ENCODE data around the gene ZBTB46. TPM values are rescaled to one million over a fixed set of nuclear protein-coding genes. Genes with fewer than 3 reads are reported as not detected.
"Not testable (repeated sequence)": the region's sequence is repeated elsewhere in the genome, so short reads cannot be mapped to it uniquely, and the experiment has no call there.

The ZBTB46 gene, protein sequence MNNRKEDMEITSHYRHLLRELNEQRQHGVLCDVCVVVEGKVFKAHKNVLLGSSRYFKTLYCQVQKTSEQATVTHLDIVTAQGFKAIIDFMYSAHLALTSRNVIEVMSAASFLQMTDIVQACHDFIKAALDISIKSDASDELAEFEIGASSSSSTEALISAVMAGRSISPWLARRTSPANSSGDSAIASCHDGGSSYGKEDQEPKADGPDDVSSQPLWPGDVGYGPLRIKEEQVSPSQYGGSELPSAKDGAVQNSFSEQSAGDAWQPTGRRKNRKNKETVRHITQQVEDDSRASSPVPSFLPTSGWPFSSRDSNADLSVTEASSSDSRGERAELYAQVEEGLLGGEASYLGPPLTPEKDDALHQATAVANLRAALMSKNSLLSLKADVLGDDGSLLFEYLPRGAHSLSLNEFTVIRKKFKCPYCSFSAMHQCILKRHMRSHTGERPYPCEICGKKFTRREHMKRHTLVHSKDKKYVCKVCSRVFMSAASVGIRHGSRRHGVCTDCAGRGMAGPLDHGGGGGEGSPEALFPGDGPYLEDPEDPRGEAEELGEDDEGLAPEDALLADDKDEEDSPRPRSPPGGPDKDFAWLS
- 21.5 TPM for total RNA-seq

DNA sequence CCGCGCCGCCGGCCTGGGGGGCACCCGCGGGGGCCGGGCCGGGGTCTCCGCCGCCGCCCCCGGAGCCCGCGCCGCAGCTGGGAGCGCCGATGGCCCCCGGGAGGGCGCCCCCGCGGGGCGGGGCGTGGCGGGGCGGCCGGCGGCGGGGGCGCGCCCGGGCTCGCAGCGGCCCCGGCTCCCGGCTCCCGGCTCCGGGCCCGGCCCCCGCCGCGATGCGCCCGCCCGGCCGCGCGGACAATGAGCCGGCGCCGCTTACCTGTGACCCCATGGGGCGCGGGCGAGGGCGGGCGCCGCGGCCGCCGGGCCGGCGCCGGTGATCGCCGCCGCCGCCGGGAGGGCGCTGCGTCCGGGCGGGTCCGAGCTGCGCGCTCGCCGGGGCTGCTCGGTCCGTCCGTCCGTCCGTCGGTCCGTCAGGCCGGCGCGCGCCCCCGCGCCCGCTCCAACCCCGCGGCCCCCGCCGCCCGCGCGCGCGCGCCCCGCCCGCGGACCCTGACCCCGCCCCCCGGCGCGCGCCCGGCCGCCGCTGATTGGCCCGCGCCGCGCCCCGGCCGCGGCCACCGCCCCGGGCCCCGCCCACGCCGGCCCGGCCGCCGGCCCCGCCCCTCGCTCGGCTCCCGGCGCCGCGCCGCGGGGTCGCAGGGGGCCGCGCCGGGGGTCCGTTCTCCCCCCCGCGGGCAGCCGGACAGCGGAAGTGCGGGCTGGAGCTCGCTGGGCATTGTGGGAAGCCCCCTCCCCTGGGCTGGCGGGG lies at the start of gene ZBTB46:
TSS of gene ZBTB46 (minus strand) at position 424 of the 748 bp plus-strand sequence. CDS start 40,507 bp downstream, outside the sequence.
- DNase-seq: no peak

DNA sequence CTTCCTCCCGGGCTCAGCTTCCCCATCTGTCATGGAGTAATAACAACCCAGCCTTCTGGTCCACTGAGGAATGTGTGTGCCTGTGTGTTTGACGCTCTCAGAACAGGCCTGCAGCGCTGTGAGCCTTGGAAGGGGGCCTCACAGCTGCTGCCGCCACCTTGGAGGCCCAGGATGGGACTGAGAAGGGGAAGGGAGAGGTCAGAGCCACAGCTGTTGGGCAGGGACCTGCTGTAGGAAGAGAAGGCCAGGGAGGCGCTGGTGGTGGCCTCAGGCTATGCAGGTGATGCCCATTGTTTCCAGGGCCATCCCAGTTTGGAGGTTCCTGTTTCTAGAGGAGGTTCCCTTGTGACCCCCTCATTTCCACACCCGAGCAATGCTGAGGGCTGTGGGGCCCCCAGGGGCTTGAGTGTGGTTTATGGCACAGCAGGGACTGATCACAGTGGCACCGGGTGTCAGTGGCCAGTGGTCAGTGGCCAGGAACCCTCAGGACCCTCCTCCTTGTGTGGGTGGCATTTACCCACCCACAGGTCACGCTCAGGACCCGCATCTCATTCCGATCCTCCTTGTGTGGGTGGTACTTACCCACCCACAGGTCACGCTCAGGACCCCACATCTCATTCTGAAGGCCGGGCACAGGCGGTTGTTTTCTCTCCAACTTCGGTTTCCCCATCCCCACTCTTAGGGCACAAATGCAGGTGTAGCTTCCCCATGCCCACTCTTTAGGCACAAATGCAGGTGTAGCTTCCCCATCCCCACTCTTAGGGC lies 48.0 kb upstream of the ZBTB46 start:
- no peak for DNase-seq

DNA sequence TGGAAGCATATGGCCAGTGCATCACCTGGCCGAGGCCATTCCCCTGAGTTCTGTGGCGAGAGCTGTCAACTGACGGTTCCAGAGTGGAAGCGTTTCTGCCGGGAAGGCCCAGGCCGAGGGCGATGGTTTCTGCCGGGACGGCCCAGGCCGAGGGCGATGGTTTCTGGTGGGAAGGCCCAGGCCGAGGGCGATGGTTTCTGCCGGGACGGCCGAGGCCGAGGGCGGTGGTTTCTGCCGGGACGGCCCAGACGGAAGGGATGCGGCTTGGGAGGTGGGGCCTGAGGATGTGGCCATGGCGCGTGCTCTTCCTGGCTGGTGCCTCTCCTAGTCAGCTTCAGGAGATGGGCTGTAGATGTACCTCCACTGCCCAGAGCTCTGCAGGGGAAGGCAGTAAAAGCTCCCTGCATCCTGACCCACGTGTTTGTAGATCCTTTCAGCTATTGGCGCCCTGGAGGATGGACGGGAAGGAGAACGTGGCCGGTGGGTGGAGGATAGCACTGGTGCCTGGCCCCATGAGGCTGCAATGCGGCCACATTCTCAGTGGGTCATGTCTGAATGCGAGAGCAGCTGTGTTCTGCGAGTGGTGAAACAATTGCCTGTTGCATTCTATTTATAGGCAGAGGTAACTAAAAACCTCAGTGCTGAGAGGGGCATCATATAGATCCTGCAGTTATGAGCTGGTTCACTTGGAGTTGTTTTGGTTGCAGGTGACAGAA lies 46.8 kb upstream of the ZBTB46 start:
- DNase-seq: no peak

DNA sequence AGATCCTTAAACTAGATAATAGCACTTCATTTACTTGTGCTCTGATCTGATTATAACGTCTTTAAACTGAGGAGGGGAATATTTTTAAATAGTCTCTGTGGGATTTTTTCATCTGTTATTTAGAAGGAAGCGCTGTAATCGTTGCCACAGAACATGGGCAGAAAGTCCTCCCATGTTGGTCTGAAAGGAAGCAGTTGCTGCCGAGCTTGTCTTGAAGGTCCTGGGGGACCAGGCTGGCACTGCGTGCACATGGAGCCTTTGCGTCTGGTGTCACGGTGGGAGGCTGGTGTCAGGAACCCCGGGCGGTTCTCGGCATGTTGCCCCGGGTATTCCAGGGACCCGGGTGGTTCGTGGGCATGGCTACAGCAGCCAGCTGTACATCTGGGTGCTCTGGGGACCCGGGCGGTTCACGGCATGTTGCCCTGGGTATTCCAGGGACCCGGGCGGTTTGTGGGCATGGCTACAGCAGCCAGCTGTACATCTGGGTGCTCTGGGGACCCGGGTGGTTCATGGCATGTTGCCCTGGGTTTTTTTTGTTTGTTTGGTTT lies 45.5 kb upstream of the ZBTB46 start:
- no peak for DNase-seq

DNA sequence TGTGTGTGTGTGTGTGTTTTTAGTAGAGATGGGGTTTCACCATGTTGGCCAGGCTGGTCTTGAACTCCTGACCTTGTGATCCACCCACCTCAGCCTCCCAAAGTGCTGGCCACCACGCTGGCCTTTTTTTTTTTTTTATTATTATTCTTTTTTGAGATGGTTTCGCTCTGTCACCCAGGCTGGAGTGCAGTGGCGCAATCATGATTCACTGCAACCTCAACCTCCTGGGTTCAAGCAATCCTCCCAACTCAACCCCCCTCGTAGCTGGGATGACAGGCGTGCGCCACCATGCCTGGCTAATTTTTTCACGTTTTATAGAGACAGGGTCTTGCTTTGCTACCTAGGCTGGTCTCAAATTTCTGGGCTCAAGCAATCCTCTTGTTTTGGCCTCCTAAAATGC lies 43.2 kb upstream of the ZBTB46 start:
- not testable (repeated sequence) for DNase-seq

DNA sequence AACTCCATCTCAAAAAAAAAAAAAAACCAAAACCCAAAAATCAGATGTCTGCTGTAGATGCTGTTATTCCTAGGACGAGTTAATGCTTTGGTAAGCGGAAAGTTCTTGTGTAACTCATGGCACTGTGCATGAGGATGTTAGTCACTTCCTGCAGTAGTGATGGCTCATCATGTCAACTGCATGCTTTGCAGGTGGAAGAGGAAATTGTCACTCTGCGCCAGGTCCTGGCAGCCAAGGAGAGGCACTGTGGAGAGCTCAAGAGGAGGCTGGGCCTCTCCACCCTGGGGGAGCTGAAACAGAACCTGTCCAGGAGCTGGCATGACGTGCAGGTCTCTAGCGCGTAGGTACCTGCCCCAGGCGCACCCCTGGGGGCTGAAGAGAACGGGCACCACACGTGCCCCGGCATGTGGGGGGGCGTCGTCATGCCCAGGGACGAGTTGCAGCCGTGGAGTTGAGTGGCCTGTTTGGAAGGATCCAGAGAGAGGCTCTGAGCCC lies 42.5 kb upstream of the ZBTB46 start:
- DNase-seq: no peak

DNA sequence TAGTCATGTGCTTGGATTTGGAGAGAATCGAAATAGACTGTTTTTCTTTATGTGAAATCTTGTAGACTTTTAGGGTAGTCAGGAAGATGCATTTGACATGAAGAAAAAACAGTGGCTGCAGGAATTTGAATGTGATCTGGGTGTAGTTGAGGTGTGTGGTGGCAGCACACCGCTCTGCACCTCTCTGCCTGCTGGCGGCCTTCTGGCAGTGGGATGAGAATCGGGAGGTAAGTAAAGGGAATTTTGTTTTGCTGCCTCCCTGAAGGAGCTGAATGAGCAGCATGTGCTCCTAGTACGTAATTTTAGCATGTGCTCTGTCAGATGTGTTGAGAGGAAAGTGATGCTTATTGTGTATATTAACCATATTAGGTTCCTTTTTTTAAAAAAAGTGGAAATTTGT lies 37.2 kb upstream of the ZBTB46 start:
- DNase-seq: no peak

DNA sequence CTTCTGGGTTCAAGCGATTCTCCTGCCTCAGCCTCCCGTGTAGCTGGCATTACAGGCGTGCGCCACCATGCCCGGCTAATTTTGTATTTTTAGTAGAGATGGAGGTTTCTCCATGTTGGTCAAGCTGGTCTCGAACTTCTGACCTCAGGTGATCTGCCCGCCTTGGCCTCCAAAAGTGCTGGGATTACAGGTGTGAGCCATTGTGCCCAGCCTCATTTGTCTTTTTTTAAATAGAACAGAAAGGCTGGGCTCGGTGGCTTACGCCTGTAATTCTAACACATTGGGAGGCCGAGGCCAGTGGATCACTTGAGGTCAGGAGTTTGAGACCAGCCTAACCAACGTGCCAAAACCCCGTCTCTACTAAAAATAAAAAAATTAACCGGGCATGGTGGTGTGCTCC lies 36.0 kb upstream of the ZBTB46 start:
- not testable (repeated sequence) for DNase-seq

DNA sequence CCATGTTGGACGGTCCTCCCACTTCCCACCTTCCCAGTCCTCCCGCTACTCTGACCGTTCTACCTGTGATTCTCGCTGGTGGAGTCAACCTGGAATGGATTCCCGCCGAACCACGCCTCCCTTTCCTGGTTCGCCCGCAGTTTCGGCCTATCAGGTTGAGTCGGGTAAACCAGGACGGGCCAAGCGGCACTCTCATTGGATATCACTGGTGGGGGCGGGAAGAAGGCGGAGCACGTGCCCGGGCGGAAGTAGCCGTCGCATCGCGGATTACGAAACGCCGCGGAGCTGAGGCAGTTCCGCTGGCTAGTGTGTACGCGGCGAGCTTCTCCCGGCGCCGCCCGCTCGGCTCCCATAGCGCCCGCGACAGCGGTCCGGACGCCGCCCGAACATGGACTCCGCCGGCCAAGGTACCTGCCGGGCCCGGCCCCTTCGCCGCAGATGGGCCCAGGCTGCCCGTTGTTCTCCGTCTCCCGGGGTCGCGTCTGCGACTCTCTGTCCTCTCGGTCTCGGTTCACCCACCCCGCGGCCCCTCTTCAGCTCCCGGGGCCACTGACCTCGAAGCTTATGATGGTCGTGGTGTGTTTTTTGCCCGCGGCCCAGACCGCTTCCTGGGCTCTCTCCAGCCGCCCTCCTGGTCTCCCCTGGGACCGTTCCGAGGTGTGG lies 34.0 kb upstream of the ZBTB46 start, which contains the start of gene TPD52L2:
TSS of gene TPD52L2 (plus strand) at position 293 of the 663 bp plus-strand sequence. CDS start at position 389, 96 bp downstream.
- peak; percentile 98 for DNase-seq

DNA sequence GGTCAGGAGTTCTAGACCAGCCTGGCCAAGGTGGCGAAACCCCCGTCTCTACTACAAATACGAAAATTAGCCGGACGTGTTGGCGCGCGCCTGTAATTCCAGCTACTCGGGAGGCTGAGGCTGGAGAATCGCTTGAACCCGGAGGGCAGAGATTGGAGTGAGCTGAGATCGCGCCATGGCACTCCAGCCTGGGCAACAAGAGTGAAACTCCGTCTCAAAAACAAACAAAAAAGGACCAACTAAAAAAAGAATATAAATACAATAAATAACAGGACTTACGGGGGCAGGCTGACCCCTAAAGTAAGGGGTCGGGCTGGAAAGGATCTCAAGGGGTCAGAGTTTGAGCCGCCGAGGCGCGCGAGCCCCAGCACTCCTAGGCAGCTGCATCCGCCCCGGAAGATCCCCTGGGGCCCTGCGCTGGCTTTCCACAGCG lies 33.5 kb upstream of the ZBTB46 start:
- DNase-seq: no peak

DNA sequence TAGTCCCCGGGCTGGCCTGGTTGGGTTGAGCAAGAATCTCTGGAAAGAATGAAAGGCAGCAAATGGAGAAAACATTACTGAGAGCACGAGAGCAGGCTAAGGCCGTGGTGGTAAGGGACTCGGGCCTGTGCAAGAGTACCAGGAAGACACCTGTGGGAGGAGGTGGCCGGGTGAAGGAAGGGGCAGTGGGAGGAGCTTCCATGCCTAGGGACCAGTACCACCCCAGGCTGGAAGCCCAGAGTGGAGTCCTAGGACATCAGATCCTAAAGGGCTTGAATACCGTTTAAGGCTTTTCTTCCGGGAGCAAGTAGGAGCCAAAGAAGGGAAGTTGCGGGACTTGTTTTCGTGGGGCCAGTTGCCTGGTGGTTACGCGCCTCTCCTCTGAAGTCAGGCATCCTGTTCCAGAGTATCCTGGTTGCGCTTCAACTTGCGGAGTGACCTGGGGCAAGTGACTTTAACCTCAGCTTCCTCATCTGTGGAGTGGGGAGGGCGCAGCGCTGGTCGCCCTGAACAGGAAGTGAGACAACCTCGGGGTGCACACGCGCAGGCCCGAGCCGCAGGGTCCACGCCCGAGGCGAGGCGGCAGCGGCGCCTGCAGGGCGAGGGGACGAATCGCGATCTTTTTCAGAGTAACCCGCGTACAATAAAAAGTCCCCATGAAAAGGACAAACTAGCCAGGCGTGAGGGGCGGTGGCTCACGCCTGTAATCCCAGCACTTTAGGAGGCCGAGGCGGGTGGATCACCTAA lies 32.9 kb upstream of the ZBTB46 start:
- peak; percentile 53 for DNase-seq

DNA sequence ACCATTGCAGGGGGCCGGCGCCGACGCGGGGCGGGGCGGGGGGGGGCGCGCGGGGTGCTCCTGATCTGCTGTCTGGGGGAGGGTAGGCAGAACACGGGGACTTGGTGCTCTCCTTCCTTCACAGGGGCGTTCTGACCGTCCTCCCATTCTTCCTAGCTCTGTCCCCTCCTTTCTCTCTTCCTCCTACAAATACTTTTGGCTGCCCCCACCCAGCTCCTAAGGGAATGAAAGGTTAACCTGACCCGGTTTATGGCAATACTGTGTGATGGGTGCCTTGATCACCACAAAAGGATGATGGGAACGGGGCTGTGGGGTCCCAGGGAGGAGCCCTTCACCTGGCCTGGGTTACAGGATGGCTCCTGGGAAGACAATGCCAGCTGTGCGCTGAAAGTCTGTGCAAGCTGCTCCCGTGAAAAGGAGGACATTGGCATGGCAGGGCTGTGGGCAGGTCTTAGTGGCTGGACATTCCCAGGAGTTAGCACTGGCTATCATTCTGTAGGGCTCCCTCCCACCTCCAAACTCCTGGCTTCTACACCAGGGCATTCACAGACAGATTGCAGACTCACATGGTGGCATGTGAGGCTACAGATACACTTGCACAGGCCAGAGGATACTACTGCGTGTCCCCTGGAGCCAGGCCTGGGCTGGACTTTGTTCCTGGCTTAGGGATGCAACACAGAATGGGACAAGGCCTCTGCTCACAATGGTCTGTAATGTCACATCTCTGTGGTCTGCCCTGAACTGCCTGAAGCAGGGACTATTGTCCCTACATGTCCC lies 32.1 kb upstream of the ZBTB46 start:
- DNase-seq: no peak

DNA sequence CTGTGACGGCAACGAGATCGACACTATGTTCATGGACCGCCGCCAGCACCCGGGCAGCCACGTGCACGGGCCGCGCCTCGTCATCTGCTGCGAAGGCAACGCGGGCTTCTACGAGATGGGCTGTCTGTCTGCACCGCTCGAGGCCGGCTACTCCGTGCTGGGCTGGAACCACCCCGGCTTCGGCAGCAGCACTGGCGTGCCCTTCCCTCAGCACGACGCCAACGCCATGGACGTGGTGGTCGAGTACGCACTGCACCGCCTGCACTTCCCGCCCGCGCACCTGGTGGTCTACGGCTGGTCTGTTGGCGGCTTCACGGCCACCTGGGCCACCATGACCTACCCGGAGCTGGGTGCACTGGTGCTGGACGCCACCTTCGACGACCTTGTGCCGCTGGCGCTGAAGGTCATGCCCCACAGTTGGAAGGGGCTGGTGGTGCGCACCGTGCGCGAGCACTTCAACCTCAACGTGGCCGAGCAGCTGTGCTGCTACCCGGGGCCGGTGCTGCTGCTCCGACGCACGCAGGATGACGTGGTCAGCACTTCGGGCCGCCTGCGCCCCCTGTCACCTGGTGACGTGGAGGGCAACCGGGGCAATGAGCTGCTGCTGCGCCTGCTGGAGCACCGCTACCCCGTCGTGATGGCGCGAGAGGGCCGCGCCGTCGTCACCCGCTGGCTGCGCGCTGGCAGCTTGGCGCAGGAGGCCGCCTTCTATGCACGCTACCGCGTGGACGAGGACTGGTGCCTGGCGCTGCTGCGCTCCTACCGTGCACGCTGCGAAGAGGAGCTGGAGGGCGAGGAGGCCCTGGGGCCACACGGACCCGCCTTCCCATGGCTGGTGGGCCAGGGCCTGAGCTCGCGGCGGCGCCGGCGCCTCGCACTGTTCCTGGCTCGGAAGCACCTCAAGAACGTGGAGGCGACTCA lies 31.2 kb upstream of the ZBTB46 start:
- DNase-seq: no peak

DNA sequence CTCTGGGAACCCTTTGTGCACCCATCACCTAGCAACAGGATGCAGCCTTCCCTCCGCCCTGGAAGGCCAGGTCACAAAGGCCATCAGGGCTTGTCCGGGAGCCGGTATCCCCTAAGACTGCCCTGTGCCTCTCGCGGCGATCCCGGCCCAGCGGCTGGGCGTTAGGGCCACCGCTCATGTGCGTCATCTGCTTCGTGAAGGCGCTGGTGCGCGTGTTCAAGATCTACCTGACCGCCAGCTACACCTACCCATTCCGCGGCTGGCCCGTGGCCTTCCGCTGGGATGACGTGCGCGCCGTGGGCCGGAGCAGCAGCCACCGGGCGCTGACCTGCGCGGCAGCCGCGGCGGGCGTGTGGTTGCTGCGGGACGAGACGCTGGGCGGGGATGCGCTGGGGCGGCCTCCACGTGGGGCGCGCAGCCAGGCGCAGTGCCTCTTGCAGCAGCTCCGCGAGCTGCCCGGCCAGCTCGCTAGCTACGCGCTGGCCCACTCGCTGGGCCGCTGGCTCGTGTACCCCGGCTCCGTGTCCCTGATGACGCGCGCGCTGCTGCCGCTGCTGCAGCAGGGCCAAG lies 30.4 kb upstream of the ZBTB46 start, which contains the start of gene ABHD16B:
TSS of gene ABHD16B (plus strand) at position 134 of the 570 bp plus-strand sequence. CDS start at position 177, 43 bp downstream.
- no peak for DNase-seq

DNA sequence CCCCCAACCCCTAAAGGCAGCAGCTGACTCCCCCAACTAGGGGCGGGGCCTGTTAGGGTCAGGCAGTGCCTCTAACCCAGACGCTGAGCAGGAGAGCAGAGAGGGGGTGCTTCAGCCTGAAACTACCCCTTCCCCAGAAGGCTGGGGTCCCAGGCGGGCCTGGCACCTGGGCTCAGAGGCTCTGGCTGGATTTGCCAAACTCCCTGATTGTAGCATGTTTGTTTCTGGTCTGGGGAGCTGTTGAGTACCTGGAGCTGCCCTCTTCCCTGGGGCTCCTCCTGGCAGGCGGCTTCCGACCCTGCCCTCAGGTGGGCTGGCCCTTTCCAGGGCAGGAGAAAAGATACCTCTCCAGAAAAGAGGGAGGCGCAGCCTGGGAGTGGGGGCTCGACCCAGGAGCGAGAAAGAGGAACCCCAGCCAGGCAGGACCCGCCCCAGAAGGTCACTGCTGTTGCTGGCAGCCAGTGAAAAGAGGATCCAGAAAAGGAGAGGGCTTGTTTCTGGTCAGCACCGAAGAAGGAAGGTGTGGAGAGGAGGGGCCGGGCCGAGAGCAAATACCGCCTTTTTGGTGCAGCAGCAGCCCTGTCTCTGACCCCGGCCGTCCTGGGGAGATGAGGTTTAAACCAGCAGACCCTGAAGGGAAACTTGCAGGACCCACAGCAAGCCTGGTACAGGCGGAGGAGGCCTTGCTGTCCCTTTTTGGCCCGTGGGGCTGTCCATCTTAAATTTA lies 29.4 kb upstream of the ZBTB46 start:
- no peak for DNase-seq

DNA sequence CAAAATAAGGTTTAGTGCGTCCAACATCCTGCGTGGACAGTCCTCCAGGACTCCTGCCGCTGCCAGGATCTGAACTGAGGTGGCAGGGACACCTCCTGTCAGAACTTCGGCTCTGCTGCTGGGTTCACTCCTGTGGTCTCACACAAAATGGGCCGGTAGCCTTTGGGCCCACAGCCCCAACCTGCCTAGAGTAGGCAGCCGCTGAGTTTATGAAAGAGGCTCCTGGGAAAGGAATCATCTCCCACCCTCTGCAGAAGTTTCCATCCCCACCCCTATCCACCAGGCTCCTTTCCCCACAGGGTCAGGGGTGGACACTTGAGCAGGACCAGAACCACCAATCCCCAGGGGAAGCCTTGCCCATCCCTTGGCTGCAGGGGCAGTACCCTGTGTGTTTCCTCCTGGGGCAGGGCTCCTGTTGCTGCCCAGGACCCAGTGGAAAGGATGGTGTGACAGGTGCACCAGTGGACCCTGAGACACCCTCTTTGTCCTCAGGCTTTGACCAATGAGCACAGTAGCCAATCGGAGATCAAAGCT lies 28.2 kb upstream of the ZBTB46 start:
- DNase-seq: no peak
